SU-DHL-6 (cell line): Measurements from ENCODE around the gene STK26.

ENCODE experiments used
- H2AFZ ChIP-seq: fragments of 200-600 bp; sonication (generic); 2 replicates; pipeline ENCODE4 v1.6.1; 2014; ENCODE audit warnings: low read depth, mild to moderate bottlenecking, moderate library complexity, mixed read lengths, antibody characterized with exemption, low read length; ENCODE audit not compliant: severe bottlenecking
- H3F3A ChIP-seq: fragments of 200-600 bp; shearing (Covaris generic); 2 replicates; pipeline ENCODE4 v1.6.0; 2016; ENCODE audit warnings: antibody characterized with exemption, mild to moderate bottlenecking; ENCODE audit not compliant: insufficient read depth
- H3K27ac ChIP-seq: fragments of 200-600 bp; sonication (generic); 2 replicates; pipeline ENCODE4 v1.5.1; 2016; ENCODE audit warnings: low read depth, mild to moderate bottlenecking, low read length, moderate library complexity, mixed read lengths
- H3K27me3 ChIP-seq: fragments of 200-600 bp; sonication (generic), shearing (Covaris generic); 2 replicates; pipeline ENCODE4 v1.6.0; 2014; ENCODE audit warnings: mild to moderate bottlenecking, low read length
- H3K36me3 ChIP-seq: fragments of 200-600 bp; sonication (generic); 2 replicates; pipeline ENCODE4 v1.6.1; 2014; ENCODE audit warnings: mild to moderate bottlenecking, low read length, mixed read lengths
- H3K4me2 ChIP-seq: fragments of 300-600, 200-600 bp; shearing (Covaris generic), sonication (generic); 2 replicates; pipeline ENCODE4 v1.6.0; 2014; ENCODE audit warnings: low read length, low read depth, mild to moderate bottlenecking; ENCODE audit not compliant: poor library complexity, severe bottlenecking
- H3K4me3 ChIP-seq: fragments of 200-600 bp; sonication (generic); 2 replicates; pipeline ENCODE4 v1.5.1; 2014; ENCODE audit warnings: antibody characterized with exemption, low read length, mild to moderate bottlenecking, mixed read lengths; ENCODE audit not compliant: insufficient read depth, poor library complexity, severe bottlenecking
- H3K79me2 ChIP-seq: fragments of 200-600 bp; sonication (generic); 2 replicates; pipeline ENCODE4 v1.6.1; 2014; ENCODE audit warnings: mild to moderate bottlenecking, low read length, moderate library complexity; ENCODE audit not compliant: insufficient read depth
- H3K9ac ChIP-seq: fragments of 200-600 bp; sonication (generic); 2 replicates; pipeline ENCODE4 v1.7.0; 2014; ENCODE audit warnings: mild to moderate bottlenecking, low read length
- H3K9me2 ChIP-seq: fragments of 200-600 bp; sonication (generic); replicated peaks from 2 replicates; pipeline ENCODE4 v1.6.1; 2014; ENCODE audit warnings: low read length; ENCODE audit not compliant: insufficient read depth
- H3K9me3 ChIP-seq: fragments of 200-600 bp; sonication (generic); 2 replicates; pipeline ENCODE4 v1.6.1; 2014; ENCODE audit warnings: low read length, mixed read lengths; ENCODE audit not compliant: insufficient read depth
- H4K20me1 ChIP-seq: fragments of 200-600 bp; sonication (generic); 2 replicates; pipeline ENCODE4 v1.6.1; 2014; ENCODE audit warnings: low read depth, mild to moderate bottlenecking, antibody characterized with exemption, low read length, moderate library complexity, mixed read lengths
- EZH2phosphoT487 ChIP-seq: fragments of 200-600 bp; sonication (generic), shearing (Covaris generic); conservative IDR thresholded peaks from 2 replicates; pipeline ENCODE4 v1.6.1; 2018; ENCODE audit warnings: mild to moderate bottlenecking, antibody characterized with exemption, low read length, moderate library complexity, mixed read lengths
- TF ChIP-seq, protein P1 (sequence below): fragments of 200-600 bp; sonication (generic); IDR thresholded peaks from one replicate; pipeline ENCODE4 v1.5.1; 2017; ENCODE audit warnings: antibody characterized with exemption, mild to moderate bottlenecking, low read length, moderate library complexity; ENCODE audit not compliant: insufficient read depth, poor library complexity, severe bottlenecking

STK26 gene

GRCh38 chrX:132022198-132022966 lies 720 bp upstream of the STK26 start:
- Histone ChIP-seq H3F3A (no peaks in the 10 kb centered on the region), H4K20me1 (peaks cover 4% of the 10 kb centered on the region; the same call in 1 of the 2 replicates), H3K9me3 (no peaks in the 10 kb centered on the region), H3K4me3 (peak overlapping the region; percentile 65), H3K36me3 (no peaks in the 10 kb centered on the region; the same call in 1 of the 2 replicates), H3K27ac (peak overlapping the region; percentile 84), H2AFZ (peak overlapping the region; percentile 83), H3K79me2 (peaks cover 37% of the 10 kb centered on the region), H3K9me2 (no peaks in the 10 kb centered on the region), H3K9ac (peak overlapping the region; percentile 77), H3K4me2 (peak overlapping the region; percentile 98), H3K27me3 (no peaks in the 10 kb centered on the region)
- TF ChIP-seq, protein P1, sequence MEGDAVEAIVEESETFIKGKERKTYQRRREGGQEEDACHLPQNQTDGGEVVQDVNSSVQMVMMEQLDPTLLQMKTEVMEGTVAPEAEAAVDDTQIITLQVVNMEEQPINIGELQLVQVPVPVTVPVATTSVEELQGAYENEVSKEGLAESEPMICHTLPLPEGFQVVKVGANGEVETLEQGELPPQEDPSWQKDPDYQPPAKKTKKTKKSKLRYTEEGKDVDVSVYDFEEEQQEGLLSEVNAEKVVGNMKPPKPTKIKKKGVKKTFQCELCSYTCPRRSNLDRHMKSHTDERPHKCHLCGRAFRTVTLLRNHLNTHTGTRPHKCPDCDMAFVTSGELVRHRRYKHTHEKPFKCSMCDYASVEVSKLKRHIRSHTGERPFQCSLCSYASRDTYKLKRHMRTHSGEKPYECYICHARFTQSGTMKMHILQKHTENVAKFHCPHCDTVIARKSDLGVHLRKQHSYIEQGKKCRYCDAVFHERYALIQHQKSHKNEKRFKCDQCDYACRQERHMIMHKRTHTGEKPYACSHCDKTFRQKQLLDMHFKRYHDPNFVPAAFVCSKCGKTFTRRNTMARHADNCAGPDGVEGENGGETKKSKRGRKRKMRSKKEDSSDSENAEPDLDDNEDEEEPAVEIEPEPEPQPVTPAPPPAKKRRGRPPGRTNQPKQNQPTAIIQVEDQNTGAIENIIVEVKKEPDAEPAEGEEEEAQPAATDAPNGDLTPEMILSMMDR, result peak; percentile 19
- TF ChIP-seq EZH2phosphoT487, result no peak

DNA sequence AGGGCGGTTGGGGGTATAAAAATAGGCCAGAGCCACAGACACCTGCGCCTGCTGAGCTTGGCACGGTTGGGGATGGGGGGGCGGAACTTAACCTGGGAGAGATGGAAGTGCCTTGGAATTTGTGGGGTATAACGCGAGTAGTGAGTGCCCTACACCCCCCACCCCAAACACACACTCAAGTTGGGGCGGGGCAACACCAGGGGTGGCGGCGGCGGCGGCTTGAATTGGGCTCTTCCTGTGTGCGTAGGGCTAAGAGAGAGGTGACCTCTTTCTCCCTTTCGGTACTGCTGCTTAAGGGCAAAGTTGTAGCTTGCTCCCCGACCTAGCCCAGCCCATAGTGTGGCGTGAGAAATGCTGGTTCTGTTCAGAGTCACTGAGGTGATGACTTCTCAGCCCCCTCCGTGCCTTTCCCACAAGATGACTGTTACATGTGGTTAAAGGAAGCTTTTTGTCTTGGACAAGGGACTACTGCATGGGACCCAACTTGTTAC lies 839 bp downstream of the STK26 start:
- TF ChIP-seq EZH2phosphoT487, result no peak
- TF ChIP-seq, protein P1, result no peak
- Histone ChIP-seq H3K36me3 (no peaks in the 10 kb centered on the region; the same call in 1 of the 2 replicates), H3K79me2 (peaks cover 53% of the 10 kb centered on the region), H3K4me3 (peak overlapping the region; percentile 65), H4K20me1 (peaks cover 4% of the 10 kb centered on the region; the same call in 1 of the 2 replicates), H3F3A (no peaks in the 10 kb centered on the region), H3K27ac (peak overlapping the region; percentile 84), H3K4me2 (peak overlapping the region; percentile 98), H3K9me3 (no peaks in the 10 kb centered on the region), H3K27me3 (no peaks in the 10 kb centered on the region), H3K9me2 (no peaks in the 10 kb centered on the region), H3K9ac (peak overlapping the region; percentile 77), H2AFZ (no peak overlapping the region)

DNA sequence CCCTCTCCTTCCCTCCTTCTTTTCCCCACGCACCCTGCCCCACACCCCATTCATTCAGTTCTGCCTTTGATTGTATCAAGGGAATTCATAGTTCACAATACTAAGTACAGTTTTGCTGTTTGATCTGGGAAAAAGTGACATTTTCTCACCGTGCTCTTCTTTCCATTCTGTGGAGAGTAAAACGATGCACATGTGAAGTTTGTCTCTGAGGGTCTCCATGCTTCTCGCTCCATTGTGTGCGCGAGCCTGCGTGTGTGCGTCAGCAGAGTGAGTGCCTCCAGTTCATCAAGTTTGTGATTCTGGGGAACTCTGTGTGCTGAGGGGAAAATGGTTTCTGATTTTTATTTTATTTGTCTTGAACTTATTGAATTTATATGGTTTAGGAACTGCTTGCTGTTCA lies 1.9 kb downstream of the STK26 start:
- Histone ChIP-seq H3F3A (peaks cover 4% of the 10 kb centered on the region; the same call in 1 of the 2 replicates), H4K20me1 (peaks cover 4% of the 10 kb centered on the region; the same call in 1 of the 2 replicates), H3K27ac (0 out of 2 replicates have a peak overlapping the region, but pooled peaks have one; percentile 84), H3K79me2 (peaks cover 64% of the 10 kb centered on the region), H3K9me3 (no peaks in the 10 kb centered on the region), H3K9me2 (no peaks in the 10 kb centered on the region), H3K4me3 (peak overlapping the region; percentile 65), H3K4me2 (peak overlapping the region; percentile 98), H3K27me3 (no peaks in the 10 kb centered on the region), H2AFZ (no peak overlapping the region), H3K36me3 (no peaks in the 10 kb centered on the region; the same call in 1 of the 2 replicates), H3K9ac (peak overlapping the region; percentile 77)
- TF ChIP-seq, protein P1, result no peak
- no peak for TF ChIP-seq EZH2phosphoT487
